Measurements from ENCODE around the gene RHBDF2.

DNA sequence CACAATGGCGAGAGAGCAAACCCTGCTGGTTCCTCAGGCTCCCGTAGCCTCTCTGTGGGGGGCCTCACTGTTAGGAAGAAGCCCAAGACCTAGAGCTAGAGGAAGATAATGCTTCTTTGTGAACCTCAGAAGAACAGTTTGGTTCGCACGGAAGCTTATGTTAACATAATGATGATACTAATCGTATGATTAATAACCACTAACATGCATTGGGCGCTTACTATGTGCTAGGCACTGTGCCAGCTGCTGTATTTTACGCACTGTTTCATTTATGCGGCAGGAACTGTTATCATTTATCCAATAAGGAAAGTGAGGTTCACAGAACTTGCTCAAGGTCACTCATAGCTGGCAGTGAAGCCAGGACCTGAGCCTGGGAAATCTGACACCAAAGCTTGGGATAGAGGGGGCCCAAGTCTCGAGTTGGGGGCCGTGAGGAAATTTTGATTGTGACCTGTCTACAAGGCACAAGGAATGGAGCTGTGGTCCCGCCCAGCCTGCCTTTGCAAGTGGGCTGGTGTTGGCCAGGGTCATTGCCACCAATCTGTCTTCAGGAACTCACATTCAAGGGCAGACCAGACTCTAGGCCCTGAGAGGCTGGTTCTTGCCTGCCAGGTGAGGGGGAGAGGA is 45.4 kb upstream of the RHBDF2 start:
- TF ChIP-seq ZNF121 (CRISPR knock-in tag; IDR thresholded peaks at IDR 0.05) (no peak), KAT7 (CRISPR knock-in tag; IDR thresholded peaks at IDR 0.05; ENCODE audit: borderline replicate concordance) (no peak), NR3C1 (CRISPR knock-in tag; conservative IDR thresholded peaks at IDR 0.05; ENCODE audit: low read depth) (no peak), SP1 (CRISPR knock-in tag; conservative IDR thresholded peaks at IDR 0.05) (no peak)
- TF ChIP-seq, protein P1, sequence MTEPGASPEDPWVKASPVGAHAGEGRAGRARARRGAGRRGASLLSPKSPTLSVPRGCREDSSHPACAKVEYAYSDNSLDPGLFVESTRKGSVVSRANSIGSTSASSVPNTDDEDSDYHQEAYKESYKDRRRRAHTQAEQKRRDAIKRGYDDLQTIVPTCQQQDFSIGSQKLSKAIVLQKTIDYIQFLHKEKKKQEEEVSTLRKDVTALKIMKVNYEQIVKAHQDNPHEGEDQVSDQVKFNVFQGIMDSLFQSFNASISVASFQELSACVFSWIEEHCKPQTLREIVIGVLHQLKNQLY (CRISPR knock-in tag; IDR thresholded peaks at IDR 0.05): no peak
- TF ChIP-seq, protein P2, sequence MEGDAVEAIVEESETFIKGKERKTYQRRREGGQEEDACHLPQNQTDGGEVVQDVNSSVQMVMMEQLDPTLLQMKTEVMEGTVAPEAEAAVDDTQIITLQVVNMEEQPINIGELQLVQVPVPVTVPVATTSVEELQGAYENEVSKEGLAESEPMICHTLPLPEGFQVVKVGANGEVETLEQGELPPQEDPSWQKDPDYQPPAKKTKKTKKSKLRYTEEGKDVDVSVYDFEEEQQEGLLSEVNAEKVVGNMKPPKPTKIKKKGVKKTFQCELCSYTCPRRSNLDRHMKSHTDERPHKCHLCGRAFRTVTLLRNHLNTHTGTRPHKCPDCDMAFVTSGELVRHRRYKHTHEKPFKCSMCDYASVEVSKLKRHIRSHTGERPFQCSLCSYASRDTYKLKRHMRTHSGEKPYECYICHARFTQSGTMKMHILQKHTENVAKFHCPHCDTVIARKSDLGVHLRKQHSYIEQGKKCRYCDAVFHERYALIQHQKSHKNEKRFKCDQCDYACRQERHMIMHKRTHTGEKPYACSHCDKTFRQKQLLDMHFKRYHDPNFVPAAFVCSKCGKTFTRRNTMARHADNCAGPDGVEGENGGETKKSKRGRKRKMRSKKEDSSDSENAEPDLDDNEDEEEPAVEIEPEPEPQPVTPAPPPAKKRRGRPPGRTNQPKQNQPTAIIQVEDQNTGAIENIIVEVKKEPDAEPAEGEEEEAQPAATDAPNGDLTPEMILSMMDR (IDR thresholded peaks at IDR 0.05): no peak
- TF ChIP-seq, protein P3, sequence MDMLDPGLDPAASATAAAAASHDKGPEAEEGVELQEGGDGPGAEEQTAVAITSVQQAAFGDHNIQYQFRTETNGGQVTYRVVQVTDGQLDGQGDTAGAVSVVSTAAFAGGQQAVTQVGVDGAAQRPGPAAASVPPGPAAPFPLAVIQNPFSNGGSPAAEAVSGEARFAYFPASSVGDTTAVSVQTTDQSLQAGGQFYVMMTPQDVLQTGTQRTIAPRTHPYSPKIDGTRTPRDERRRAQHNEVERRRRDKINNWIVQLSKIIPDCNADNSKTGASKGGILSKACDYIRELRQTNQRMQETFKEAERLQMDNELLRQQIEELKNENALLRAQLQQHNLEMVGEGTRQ (CRISPR knock-in tag; IDR thresholded peaks at IDR 0.05): no peak
- TF ChIP-seq, protein P4, sequence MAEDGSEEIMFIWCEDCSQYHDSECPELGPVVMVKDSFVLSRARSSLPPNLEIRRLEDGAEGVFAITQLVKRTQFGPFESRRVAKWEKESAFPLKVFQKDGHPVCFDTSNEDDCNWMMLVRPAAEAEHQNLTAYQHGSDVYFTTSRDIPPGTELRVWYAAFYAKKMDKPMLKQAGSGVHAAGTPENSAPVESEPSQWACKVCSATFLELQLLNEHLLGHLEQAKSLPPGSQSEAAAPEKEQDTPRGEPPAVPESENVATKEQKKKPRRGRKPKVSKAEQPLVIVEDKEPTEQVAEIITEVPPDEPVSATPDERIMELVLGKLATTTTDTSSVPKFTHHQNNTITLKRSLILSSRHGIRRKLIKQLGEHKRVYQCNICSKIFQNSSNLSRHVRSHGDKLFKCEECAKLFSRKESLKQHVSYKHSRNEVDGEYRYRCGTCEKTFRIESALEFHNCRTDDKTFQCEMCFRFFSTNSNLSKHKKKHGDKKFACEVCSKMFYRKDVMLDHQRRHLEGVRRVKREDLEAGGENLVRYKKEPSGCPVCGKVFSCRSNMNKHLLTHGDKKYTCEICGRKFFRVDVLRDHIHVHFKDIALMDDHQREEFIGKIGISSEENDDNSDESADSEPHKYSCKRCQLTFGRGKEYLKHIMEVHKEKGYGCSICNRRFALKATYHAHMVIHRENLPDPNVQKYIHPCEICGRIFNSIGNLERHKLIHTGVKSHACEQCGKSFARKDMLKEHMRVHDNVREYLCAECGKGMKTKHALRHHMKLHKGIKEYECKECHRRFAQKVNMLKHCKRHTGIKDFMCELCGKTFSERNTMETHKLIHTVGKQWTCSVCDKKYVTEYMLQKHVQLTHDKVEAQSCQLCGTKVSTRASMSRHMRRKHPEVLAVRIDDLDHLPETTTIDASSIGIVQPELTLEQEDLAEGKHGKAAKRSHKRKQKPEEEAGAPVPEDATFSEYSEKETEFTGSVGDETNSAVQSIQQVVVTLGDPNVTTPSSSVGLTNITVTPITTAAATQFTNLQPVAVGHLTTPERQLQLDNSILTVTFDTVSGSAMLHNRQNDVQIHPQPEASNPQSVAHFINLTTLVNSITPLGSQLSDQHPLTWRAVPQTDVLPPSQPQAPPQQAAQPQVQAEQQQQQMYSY (CRISPR knock-in tag; IDR thresholded peaks at IDR 0.05): no peak

Data from WTC11 (cell line).